ENCODE results near the gene ZNF573. TPM values are rescaled to one million over a fixed set of nuclear protein-coding genes. Genes with fewer than 3 reads are reported as not detected.
A peak's percentile ranks its signal among the peaks of the same experiment; 100 is the strongest.
"Not testable (repeated sequence)": the region's sequence is repeated elsewhere in the genome, so short reads cannot be mapped to it uniquely, and the experiment has no call there.

The ZNF573 gene
- 6.9 to 12.7 TPM (median 9.7 TPM) in 3 replicates for total RNA-seq
- long read RNA-seq, partial matches to known transcripts: 0 of 1 reads
- long read RNA-seq, other reads (novel, unspliced or antisense): 1 of 1 reads

DNA sequence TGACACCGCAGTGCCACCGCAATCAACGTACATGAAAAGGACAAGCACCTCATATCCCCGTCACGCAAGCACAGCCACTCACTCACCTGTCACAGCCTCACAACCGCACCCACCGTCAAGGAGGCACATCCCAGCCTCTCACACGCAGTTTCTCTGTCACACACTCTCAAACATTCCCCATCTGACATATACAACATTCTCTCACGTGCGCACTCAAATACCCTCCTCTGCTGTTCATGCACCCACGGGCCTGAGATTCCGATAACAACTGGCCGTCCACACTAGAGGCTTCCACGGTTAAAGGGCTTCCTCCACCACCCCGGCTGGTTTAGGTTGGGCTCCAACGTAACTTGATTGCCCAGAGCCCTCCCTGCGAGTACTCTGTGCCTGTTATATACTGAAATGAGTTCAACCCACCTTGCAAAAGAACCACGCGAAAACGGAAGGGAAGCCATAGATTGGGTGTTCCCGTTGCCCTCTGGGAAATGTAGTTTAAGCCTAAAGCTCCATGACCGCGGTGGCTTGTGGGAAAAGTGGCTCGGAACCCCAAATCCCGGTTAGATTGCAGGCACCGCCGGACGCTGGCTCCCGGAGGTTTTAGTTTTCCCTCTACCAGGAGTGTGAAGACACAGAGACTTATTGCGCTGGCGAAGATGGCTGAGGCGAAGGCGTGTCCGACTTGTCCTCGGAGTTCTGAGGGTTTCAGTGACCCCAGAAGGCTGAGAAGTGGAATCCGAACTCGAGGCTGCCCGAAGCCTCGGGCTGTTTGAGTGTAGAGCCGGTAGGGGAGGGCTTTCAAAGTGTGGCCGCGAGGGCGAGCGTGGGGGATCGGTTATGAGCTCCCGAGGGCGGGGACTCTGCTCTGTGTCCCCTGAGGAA, at the start of gene ZNF573:
Gene ZNF573 (minus strand): TSS at position 460 of the 879 bp plus-strand sequence. CDS start 5,857 bp downstream, outside the sequence.
- Mint-ChIP-seq H3K4me3 (ENCODE audit: unreplicated experiment) (peak within 1 kb of the TSS; percentile 90), H3K9me3 (ENCODE audit: low read depth) (peaks cover 27% of the 10 kb centered on the region), H3K36me3 (ENCODE audit: low read depth) (peaks cover 11% of the 10 kb centered on the region), H3K4me1 (ENCODE audit: low read depth) (peaks cover 19% of the 10 kb centered on the region), H3K27ac (ENCODE audit: unreplicated experiment) (peak within 1 kb of the TSS; percentile 98), H3K27me3 (ENCODE audit: low read depth) (no peaks in the 10 kb centered on the region)
- TF ChIP-seq, protein P1, sequence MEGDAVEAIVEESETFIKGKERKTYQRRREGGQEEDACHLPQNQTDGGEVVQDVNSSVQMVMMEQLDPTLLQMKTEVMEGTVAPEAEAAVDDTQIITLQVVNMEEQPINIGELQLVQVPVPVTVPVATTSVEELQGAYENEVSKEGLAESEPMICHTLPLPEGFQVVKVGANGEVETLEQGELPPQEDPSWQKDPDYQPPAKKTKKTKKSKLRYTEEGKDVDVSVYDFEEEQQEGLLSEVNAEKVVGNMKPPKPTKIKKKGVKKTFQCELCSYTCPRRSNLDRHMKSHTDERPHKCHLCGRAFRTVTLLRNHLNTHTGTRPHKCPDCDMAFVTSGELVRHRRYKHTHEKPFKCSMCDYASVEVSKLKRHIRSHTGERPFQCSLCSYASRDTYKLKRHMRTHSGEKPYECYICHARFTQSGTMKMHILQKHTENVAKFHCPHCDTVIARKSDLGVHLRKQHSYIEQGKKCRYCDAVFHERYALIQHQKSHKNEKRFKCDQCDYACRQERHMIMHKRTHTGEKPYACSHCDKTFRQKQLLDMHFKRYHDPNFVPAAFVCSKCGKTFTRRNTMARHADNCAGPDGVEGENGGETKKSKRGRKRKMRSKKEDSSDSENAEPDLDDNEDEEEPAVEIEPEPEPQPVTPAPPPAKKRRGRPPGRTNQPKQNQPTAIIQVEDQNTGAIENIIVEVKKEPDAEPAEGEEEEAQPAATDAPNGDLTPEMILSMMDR (IDR thresholded peaks at IDR 0.05): peak; percentile 50
- DNase-seq (ENCODE audit: low spot score): no peak

DNA sequence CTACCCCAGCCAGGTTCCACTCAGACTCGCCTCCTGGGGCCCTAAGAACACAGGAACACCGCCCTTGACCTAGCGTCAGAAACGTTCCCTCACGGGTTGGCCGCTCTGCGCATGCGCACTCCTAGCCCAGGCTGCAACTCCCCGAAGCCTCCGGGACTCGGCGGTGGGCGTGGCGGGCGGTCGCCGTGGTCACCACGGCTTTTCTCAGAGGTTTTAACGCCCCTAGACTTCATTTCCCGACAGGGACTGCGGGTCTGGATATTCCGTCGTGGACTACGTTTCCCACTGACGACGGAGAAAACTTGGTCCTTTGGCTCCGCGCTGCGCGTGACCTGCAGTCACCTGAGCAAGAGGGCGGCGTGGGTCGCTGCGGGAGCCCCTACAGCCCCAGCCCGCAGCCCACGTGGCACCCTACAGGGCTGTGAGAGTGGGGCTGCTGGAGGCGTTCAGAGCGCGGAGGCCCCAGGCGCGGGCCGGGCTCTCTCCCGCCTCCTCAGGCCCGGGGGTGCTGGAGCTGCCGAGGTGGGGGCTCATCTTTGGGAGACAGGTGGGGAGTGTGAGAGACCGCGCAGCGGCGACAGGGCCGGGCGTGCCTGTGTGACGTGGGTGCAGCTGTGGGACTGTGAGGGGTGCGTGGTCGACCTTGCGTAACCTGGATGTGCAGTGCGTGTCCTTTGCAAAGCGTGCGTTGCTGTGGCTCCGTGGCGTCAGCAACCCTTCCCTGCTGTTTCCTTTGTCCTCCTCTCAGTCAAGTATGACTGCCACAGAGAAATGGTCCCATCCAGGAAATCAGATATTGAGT, 38.0 kb upstream of the ZNF573 start:
- DNase-seq (ENCODE audit: low spot score): no peak
- Mint-ChIP-seq H3K9me3 (ENCODE audit: low read depth) (peaks cover 60% of the 10 kb centered on the region), H3K4me1 (ENCODE audit: low read depth) (peaks cover 10% of the 10 kb centered on the region), H3K4me3 (ENCODE audit: unreplicated experiment) (peak overlapping the region; percentile 73), H3K36me3 (ENCODE audit: low read depth) (peaks cover 25% of the 10 kb centered on the region), H3K27me3 (ENCODE audit: low read depth) (no peaks in the 10 kb centered on the region), H3K27ac (ENCODE audit: unreplicated experiment) (no peak overlapping the region)
- TF ChIP-seq, protein P1 (IDR thresholded peaks at IDR 0.05): no peak

DNA sequence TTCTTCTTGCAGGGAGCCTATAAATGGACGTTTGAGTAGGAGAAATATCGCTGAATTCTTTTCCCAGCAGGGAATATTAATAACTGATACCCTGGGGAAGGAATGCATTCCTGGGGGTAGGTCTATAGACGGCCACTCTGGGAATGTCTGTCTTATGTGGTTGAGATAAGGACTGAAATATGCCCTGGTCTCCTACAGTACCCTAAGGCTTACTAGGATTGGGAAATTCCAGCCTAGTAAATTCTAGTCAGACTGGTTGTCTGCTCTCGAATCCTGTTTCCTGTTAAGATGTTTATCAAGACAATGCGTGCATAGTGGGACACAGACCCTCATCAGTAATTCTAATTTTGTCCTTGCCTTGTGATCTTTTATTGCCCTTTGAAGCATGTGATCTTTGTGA, 36.2 kb upstream of the ZNF573 start:
- Mint-ChIP-seq H3K36me3 (ENCODE audit: low read depth) (peaks cover 17% of the 10 kb centered on the region), H3K9me3 (ENCODE audit: low read depth) (peaks cover 55% of the 10 kb centered on the region), H3K4me1 (ENCODE audit: low read depth) (peaks cover 10% of the 10 kb centered on the region)
- H3K4me3 Mint-ChIP-seq (ENCODE audit: unreplicated experiment); H3K27me3 Mint-ChIP-seq (ENCODE audit: low read depth); H3K27ac Mint-ChIP-seq (ENCODE audit: unreplicated experiment); DNase-seq (ENCODE audit: low spot score): not testable (repeated sequence)

DNA sequence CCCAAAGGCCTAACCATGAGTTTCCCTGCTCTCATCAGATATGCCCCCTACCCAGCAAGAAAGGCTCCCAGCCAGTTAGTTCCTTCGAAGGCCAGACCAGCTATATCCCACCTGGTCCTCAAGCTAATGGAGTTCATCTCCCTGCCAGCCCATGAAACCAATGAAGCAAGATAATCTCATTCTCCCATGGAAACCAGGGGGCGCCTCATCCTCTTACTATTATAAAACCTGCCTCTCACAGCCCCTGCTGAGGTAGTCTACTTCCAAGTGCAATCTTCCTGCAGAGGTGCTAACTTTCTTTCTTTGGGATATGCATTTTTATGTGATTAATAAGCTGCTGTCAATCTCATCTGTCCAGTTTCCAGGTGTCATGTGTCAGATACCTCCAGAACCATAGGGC, 34.0 kb upstream of the ZNF573 start:
- H3K4me3 Mint-ChIP-seq (ENCODE audit: unreplicated experiment): no peak overlapping the region
- peaks cover 10% of the 10 kb centered on the region for H3K4me1 Mint-ChIP-seq (ENCODE audit: low read depth)
- no peak overlapping the region for H3K27ac Mint-ChIP-seq (ENCODE audit: unreplicated experiment)
- no peaks in the 10 kb centered on the region for H3K27me3 Mint-ChIP-seq (ENCODE audit: low read depth)
- TF ChIP-seq, protein P1 (IDR thresholded peaks at IDR 0.05): no peak
- H3K36me3 Mint-ChIP-seq (ENCODE audit: low read depth): peaks cover 13% of the 10 kb centered on the region
- DNase-seq (ENCODE audit: low spot score): no peak
- H3K9me3 Mint-ChIP-seq (ENCODE audit: low read depth): peaks cover 49% of the 10 kb centered on the region

DNA sequence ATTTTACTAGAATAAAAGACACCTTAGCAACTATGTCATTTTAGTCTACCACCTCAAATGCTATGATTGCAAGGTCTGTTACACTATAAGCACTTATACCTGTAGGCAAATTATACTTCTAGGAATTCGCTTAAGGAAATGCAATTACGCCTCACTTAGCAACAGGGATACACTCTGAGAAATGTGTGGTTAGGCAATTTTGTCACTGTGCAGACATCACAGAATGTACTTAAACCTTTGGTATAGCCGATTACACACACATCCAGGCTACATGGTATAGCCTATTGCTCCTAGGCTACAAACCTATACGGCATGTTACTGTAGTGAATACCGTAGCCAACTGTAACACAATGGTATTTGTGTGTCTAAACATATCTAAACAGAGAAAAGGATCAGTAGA, 30.0 kb upstream of the ZNF573 start:
- H3K4me3 Mint-ChIP-seq (ENCODE audit: unreplicated experiment): no peak overlapping the region
- H3K27ac Mint-ChIP-seq (ENCODE audit: unreplicated experiment): no peak overlapping the region
- DNase-seq (ENCODE audit: low spot score): no peak
- H3K4me1 Mint-ChIP-seq (ENCODE audit: low read depth): no peaks in the 10 kb centered on the region
- peaks cover 17% of the 10 kb centered on the region for H3K36me3 Mint-ChIP-seq (ENCODE audit: low read depth)
- no peaks in the 10 kb centered on the region for H3K27me3 Mint-ChIP-seq (ENCODE audit: low read depth)
- TF ChIP-seq, protein P1 (IDR thresholded peaks at IDR 0.05): no peak
- H3K9me3 Mint-ChIP-seq (ENCODE audit: low read depth): peaks cover 54% of the 10 kb centered on the region
